GM06990 (cell line): Measurements from ENCODE around the gene TUBE1.

Source experiments
- DNase-seq: peaks from one replicate; pipeline ENCODE4 v3.0.0-alpha.2; 2011; ENCODE audit not compliant: insufficient read length; ENCODE audit errors: extremely low read depth
- H3K27me3 ChIP-seq: replicated peaks from 2 replicates; pipeline ENCODE4 v1.6.0; 2011; ENCODE audit warnings: low read length; ENCODE audit not compliant: control insufficient read depth, insufficient read depth
- H3K36me3 ChIP-seq: 2 replicates; pipeline ENCODE4 v1.5.1; 2011; ENCODE audit warnings: low read length; ENCODE audit not compliant: control insufficient read depth, insufficient read depth
- H3K4me3 ChIP-seq: replicated peaks from 2 replicates; pipeline ENCODE4 v1.5.1; 2011; ENCODE audit warnings: low read depth, mild to moderate bottlenecking, control low read depth, low read length
- TF ChIP-seq, protein P1 (sequence below): IDR thresholded peaks from 2 replicates; pipeline ENCODE4 v1.5.1; 2011; ENCODE audit warnings: low read length, control low read depth, mild to moderate bottlenecking, inconsistent platforms; ENCODE audit not compliant: insufficient read depth, poor library complexity, severe bottlenecking

The TUBE1 gene

DNA sequence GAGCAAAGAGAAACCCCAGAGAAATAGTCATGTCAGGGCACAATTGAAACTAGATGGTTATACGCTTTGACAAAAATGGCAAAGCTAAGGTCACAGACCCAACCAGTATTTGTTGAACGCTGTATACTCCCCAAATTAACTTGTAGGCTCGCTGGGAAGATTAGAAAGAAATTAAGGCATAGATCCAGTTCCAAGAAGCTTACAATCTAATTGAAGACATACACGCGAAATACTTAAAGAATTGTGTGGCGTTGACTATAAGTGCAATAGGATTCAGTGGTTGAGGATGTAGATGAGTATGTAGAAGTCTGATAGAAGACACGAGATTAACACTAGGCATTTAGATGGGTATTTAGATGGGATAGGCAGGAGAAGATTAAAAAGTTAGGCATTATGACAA, 634 bp upstream of the TUBE1 start:
- Histone ChIP-seq H3K4me3 (peak overlapping the region; percentile 95), H3K36me3 (no peaks in the 10 kb centered on the region), H3K27me3 (no peaks in the 10 kb centered on the region; the same call in 1 of the 2 replicates)
- no peak for DNase-seq
- TF ChIP-seq, protein P1, sequence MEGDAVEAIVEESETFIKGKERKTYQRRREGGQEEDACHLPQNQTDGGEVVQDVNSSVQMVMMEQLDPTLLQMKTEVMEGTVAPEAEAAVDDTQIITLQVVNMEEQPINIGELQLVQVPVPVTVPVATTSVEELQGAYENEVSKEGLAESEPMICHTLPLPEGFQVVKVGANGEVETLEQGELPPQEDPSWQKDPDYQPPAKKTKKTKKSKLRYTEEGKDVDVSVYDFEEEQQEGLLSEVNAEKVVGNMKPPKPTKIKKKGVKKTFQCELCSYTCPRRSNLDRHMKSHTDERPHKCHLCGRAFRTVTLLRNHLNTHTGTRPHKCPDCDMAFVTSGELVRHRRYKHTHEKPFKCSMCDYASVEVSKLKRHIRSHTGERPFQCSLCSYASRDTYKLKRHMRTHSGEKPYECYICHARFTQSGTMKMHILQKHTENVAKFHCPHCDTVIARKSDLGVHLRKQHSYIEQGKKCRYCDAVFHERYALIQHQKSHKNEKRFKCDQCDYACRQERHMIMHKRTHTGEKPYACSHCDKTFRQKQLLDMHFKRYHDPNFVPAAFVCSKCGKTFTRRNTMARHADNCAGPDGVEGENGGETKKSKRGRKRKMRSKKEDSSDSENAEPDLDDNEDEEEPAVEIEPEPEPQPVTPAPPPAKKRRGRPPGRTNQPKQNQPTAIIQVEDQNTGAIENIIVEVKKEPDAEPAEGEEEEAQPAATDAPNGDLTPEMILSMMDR = no peak

DNA sequence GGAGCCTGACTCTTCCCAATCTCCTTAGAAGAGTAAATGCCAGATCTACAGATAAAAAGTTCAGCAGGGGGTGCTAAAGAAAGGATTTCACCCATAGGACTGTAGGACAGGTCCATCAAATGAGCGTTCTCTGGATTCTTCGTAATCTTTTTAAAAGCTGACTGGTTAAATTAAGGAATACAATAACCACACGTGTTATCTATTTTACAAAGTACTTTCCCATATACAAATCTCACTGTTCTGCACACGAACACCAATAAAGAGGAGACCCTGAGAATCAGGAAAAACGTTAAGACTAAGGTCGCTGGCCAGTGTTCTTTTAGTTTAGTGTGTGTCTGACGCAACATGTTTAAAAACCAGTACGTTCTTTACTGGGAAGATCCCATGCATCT, 542 bp downstream of the TUBE1 start:
- H3K27me3 ChIP-seq = no peaks in the 10 kb centered on the region; the same call in 1 of the 2 replicates
- no peaks in the 10 kb centered on the region for H3K36me3 ChIP-seq
- TF ChIP-seq, protein P1 = peak; percentile 21
- DNase-seq = no peak
- peak overlapping the region; percentile 95 for H3K4me3 ChIP-seq

DNA sequence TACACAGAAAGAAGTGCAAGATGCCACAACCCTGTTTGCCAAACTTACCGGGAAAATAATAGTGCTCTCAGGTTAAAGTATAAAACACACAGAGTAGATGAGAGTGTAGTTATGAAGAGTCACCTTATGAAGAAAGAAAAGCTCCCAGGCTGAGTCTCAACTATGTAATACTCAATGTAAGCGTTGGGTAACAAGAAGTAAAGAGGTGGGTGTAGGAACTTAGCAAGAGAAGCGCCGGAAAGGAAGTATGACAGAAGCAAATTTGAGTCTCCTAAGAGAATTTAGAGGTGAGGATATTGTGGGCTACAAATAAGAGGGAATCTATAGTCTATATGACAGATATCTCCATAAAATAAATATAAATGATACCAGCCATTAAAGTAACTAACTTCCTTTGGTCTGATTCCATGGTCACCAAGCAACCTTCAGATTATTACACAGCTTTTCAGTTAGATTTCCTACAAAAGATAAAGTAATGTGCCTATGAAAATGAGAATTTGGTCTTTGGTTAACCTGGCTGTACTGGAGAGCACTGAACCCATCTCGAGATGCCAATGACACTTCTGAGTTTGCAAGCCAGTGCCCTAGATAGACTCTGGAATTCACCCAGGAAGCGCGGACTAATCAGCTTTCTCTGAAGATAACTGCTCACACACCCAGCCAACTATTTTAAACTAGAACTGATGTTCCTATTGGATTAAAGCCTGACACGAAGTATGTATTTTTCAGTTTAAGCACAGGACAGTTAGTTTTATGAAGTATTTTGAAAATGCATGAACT, 1.8 kb downstream of the TUBE1 start:
- no peaks in the 10 kb centered on the region for H3K36me3 ChIP-seq
- DNase-seq = no peak
- no peak overlapping the region for H3K4me3 ChIP-seq
- H3K27me3 ChIP-seq = no peaks in the 10 kb centered on the region; the same call in 1 of the 2 replicates
- TF ChIP-seq, protein P1 = no peak

DNA sequence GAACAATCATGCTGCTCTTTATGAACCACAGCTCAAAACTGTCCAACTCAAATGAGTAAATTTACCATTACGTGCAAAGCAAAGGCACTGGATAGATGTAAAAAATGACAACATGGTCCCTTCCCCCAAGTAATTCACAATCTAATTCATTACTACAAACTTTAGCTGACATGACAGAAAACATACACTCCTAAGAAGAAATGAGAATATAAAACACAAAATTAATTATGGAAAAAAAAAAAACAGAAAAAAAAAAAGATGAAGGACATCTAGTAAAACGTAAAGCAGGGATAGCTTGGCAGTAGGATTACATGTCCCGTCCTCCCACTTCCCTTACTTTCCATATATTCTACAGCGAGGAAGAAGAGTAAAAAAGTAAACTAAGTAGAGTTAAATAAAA, 5.7 kb downstream of the TUBE1 start:
- TF ChIP-seq, protein P1 = no peak
- no peak for DNase-seq
- H3K36me3 ChIP-seq = no peaks in the 10 kb centered on the region; the same call in 1 of the 2 replicates
- no peak overlapping the region for H3K4me3 ChIP-seq
- H3K27me3 ChIP-seq = no peaks in the 10 kb centered on the region

DNA sequence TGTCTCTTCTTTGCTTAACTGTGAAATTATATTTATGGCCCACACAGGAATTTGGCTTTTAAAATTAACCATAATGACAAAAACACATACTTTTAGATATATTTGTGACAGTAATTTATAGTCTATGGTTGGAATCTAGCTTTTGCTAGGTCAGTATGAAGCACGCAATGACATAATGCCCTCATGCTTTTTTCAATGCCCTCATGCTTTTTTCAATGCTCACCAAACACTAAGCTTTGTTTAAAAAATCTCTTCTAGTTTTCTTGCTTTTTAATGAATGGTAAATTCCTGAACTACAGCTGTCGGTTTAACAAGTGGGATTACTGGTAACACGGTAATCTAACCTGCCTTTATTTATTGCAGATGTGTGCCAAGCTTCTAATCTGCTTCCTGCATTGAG, 20.7 kb downstream of the TUBE1 start:
- TF ChIP-seq, protein P1 = no peak
- no peaks in the 10 kb centered on the region for H3K36me3 ChIP-seq
- no peaks in the 10 kb centered on the region for H3K27me3 ChIP-seq
- DNase-seq = no peak
- no peak overlapping the region for H3K4me3 ChIP-seq

DNA sequence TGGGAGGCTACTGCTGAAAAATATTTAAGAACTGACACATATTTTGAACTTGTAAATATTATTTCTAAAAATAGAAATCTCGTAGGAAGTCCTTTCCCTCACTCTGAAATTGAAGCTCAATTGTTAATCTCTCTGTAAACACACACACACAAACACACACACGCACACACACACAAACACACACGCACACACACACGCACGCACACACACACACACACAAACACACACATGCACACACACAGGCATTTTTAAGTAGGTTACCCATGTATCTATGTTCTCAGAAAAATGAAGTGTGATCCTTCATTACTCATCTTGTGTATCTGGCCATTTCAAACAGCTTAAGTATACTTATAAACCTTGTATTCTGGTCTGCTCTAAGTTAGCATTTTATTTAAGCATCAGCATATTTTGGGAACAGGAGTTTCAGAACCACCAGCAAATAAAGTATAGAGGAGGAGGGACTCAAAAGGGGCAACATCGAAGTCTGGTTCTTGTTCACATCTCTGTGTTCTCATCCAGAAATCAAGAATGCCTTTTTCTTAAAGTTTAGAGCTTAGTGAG, 21.8 kb downstream of the TUBE1 start:
- no peaks in the 10 kb centered on the region for H3K27me3 ChIP-seq
- TF ChIP-seq, protein P1 = no peak
- H3K36me3 ChIP-seq = no peaks in the 10 kb centered on the region
- H3K4me3 ChIP-seq = no peak overlapping the region
- no peak for DNase-seq
